ENCODE measurements around the gene POLR2A.

The POLR2A gene

DNA sequence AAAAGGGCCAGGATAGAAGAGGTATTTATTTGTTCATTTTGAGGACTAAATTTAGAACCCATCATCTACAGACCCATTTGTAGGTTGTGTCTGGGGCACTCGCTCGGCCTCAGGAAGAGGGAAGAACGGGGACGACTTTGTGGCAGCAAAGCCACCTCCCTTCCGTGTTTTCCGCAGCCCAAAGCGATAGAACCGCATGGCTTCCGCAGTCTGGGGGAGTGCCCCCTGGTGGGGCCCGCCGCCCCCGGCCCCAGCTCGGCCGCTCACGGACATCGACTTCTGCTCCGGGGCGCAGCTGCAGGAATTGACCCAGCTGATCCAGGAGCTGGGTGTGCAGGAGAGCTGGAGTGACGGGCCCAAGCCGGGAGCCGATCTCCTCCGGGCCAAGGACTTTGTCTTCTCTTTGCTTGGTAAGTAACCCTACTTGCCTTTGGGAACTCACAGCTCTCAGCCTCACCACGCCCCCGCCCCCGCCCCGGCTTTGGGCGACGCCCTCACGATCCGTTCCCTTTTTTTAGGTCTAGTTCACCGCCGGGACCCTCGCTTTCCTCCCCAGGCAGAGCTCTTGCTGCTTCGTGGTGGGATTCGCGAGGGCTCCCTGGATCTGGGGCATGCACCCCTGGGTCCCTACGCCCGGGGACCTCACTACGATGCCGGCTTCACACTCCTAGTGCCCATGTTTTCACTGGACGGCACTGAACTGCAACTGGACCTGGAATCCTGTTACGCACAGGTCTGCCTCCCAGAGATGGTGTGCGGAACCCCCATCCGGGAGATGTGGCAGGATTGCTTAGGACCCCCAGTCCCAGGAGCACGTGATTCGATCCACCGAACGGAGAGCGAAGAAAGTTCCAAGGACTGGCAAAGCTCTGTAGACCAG is 48.2 kb upstream of the POLR2A start (continued):
- TF ChIP-seq ZNF596 (tag by site-specific recombination; IDR thresholded peaks at IDR 0.05) (no peak), ZNF175 (tag by site-specific recombination; IDR thresholded peaks at IDR 0.05) (no peak), HOXD13 (CRISPR knock-in tag; IDR thresholded peaks at IDR 0.05; ENCODE audit: borderline replicate concordance) (no peak), PRDM2 (tag by site-specific recombination; IDR thresholded peaks at IDR 0.05; ENCODE audit: borderline replicate concordance) (no peak), ZNF169 (tag by site-specific recombination; IDR thresholded peaks at IDR 0.05) (no peak), ZNF114 (tag by site-specific recombination; IDR thresholded peaks at IDR 0.05) (no peak), ZNF660 (tag by site-specific recombination; IDR thresholded peaks at IDR 0.05) (no peak), ZNF112 (tag by site-specific recombination; IDR thresholded peaks at IDR 0.05) (no peak), ZSCAN30 (tag by site-specific recombination; IDR thresholded peaks at IDR 0.05) (no peak), ZNF776 (tag by site-specific recombination; IDR thresholded peaks at IDR 0.05; ENCODE audit: borderline replicate concordance) (no peak), ZXDB (tag by site-specific recombination; IDR thresholded peaks at IDR 0.05) (no peak), ZNF366 (tag by site-specific recombination; conservative IDR thresholded peaks at IDR 0.05) (no peak), ZNF274 (IDR thresholded peaks at IDR 0.05; ENCODE audit: low read length) (no peak), ZNF274 (tag by site-specific recombination; IDR thresholded peaks at IDR 0.05; ENCODE audit: borderline replicate concordance) (no peak), ZNF292 (tag by site-specific recombination; IDR thresholded peaks at IDR 0.05; ENCODE audit: borderline replicate concordance, low read depth) (no peak), EGR2 (tag by site-specific recombination; IDR thresholded peaks at IDR 0.05; ENCODE audit: low read depth) (no peak), ZFHX2 (tag by site-specific recombination; conservative IDR thresholded peaks at IDR 0.05) (peak; percentile 53; the same call in 1 of the 2 replicates), SALL2 (tag by site-specific recombination; IDR thresholded peaks at IDR 0.05; ENCODE audit: borderline replicate concordance) (no peak), OSR2 (tag by site-specific recombination; IDR thresholded peaks at IDR 0.05) (no peak), SP7 (tag by site-specific recombination; IDR thresholded peaks at IDR 0.05) (no peak), ZNF624 (tag by site-specific recombination; IDR thresholded peaks at IDR 0.05) (no peak), ZNF341 (tag by site-specific recombination; IDR thresholded peaks at IDR 0.05; ENCODE audit: low read depth) (peak; percentile 29; the same call in 1 of the 2 replicates), ZNF521 (tag by site-specific recombination; IDR thresholded peaks at IDR 0.05) (no peak), HIC1 (tag by site-specific recombination; IDR thresholded peaks at IDR 0.05) (no peak; the same call in 1 of the 2 replicates), ZNF155 (tag by site-specific recombination; IDR thresholded peaks at IDR 0.05) (no peak), GLI2 (tag by site-specific recombination; IDR thresholded peaks at IDR 0.05; ENCODE audit: borderline replicate concordance, low read depth) (no peak), ZSCAN16 (tag by site-specific recombination; IDR thresholded peaks at IDR 0.05) (no peak)
- TF ChIP-seq, protein P1, sequence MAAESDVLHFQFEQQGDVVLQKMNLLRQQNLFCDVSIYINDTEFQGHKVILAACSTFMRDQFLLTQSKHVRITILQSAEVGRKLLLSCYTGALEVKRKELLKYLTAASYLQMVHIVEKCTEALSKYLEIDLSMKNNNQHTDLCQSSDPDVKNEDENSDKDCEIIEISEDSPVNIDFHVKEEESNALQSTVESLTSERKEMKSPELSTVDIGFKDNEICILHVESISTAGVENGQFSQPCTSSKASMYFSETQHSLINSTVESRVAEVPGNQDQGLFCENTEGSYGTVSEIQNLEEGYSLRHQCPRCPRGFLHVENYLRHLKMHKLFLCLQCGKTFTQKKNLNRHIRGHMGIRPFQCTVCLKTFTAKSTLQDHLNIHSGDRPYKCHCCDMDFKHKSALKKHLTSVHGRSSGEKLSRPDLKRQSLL (tag by site-specific recombination; IDR thresholded peaks at IDR 0.05), result peak; percentile 21; the same call in 1 of the 2 replicates
- TF ChIP-seq, protein P2, sequence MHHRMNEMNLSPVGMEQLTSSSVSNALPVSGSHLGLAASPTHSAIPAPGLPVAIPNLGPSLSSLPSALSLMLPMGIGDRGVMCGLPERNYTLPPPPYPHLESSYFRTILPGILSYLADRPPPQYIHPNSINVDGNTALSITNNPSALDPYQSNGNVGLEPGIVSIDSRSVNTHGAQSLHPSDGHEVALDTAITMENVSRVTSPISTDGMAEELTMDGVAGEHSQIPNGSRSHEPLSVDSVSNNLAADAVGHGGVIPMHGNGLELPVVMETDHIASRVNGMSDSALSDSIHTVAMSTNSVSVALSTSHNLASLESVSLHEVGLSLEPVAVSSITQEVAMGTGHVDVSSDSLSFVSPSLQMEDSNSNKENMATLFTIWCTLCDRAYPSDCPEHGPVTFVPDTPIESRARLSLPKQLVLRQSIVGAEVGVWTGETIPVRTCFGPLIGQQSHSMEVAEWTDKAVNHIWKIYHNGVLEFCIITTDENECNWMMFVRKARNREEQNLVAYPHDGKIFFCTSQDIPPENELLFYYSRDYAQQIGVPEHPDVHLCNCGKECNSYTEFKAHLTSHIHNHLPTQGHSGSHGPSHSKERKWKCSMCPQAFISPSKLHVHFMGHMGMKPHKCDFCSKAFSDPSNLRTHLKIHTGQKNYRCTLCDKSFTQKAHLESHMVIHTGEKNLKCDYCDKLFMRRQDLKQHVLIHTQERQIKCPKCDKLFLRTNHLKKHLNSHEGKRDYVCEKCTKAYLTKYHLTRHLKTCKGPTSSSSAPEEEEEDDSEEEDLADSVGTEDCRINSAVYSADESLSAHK (tag by site-specific recombination; IDR thresholded peaks at IDR 0.05), result no peak

Data from HEK293 (cell line).